Upper lobe of left lung (tissue), 6 donors: ENCODE measurements around the gene CCDC40. TPM values are rescaled to one million over a fixed set of nuclear protein-coding genes. Genes with fewer than 3 reads are reported as not detected.
A peak's percentile ranks its signal among the peaks of the same experiment; 100 is the strongest.

Experiments
- ATAC-seq, 2 donors: fragments of 200-7000 bp; cut with Tn5 transposase; one replicate each; pipeline ENCODE4 v1.9.1; 2022; ENCODE audit warnings: mild to moderate bottlenecking in 2 of 2, moderate library complexity in 2 of 2; ENCODE audit not compliant: low FRiP score in 2 of 2
- DNase-seq, 2 donors: peaks; one replicate each; pipeline ENCODE4 v3.0.0-alpha.2; 2019 to 2020
- H3K27ac ChIP-seq, 4 donors: fragments of 200-600 bp; sonication (generic); one replicate each; pipeline ENCODE4 v1.5.1; 2016 to 2019
- H3K27me3 ChIP-seq, 4 donors: fragments of 200-600 bp; sonication (generic); one replicate each; pipeline ENCODE4 v1.5.1; 2017 to 2019
- H3K36me3 ChIP-seq, 4 donors: fragments of 200-600 bp; sonication (generic); one replicate each; pipeline ENCODE4 v1.5.1; 2016 to 2019
- H3K4me1 ChIP-seq, 4 donors: fragments of 200-600 bp; sonication (generic); one replicate each; pipeline ENCODE4 v1.5.1; 2018 to 2019
- H3K4me3 ChIP-seq, 4 donors: fragments of 200-600 bp; sonication (generic); one replicate each; pipeline ENCODE4 v1.5.1; 2017 to 2019; ENCODE audit warnings: mild to moderate bottlenecking in 2 of 4, moderate library complexity in 1 of 4
- H3K9me3 ChIP-seq, 4 donors: fragments of 200-600 bp; sonication (generic); one replicate each; pipeline ENCODE4 v1.5.1; 2018 to 2019
- CTCF ChIP-seq, 6 experiments: fragments of 450-650 bp in 4 of 6; fragments of 200-600 bp in 2 of 6; sonication (generic) in 2 of 6; IDR thresholded peaks; one replicate each; pipeline ENCODE4 v1.5.1; 2016 to 2019; ENCODE audit warnings: antibody characterized with exemption in 6 of 6
- EP300 ChIP-seq, 4 donors: sonication (generic); formaldehyde crosslinking; IDR thresholded peaks; one replicate each; pipeline ENCODE4 v1.5.1; 2017; ENCODE audit warnings: antibody characterized with exemption in 4 of 4, control low read depth in 2 of 4
- POLR2A ChIP-seq, 4 donors: fragments of 450-650 bp; IDR thresholded peaks; one replicate each; pipeline ENCODE4 v1.5.1; 2016 to 2017; ENCODE audit warnings: antibody characterized with exemption in 4 of 4, mild to moderate bottlenecking in 2 of 4
- POLR2AphosphoS5 ChIP-seq, 2 donors: sonication (generic); formaldehyde crosslinking; IDR thresholded peaks; one replicate each; pipeline ENCODE4 v1.5.1; 2017; ENCODE audit warnings: antibody characterized with exemption in 2 of 2
- WGBS, 2 donors: methylation state at CpG; one replicate each; pipeline ENCODE4 v1.1.5; 2017 to 2018; 5-methylcytosine and 5-hydroxymethylcytosine counted together
- total RNA-seq, 6 donors: library from RNA; depleted of rRNA in 4 of 6; stranded (reverse); fragments of >200 nt in 4 of 6; gene quantifications; one replicate each; pipeline versions ENCODE4 v1.1.0 to v1.2.1, GENCODE V29; 2016 to 2021
- donor health status: DM: no; HTN: no; CAD: no; lungs with moderate emphysema.
- donor health status: DM: no; HTN: yes; CAD: no; lungs with severe emphysema.

The CCDC40 gene
- total RNA-seq, 6 donors from 2014 or later, result 4.1 to 96.4 (median 24.2) TPM

- peaks cover 0 to 20% (median 1%) of the 10 kb centered on the region in 4 donors for H3K36me3 ChIP-seq
- H3K4me1 ChIP-seq, result peaks cover 7 to 27% (median 11%) of the 10 kb centered on the region in 4 donors
- DNase-seq, result no peak
- no peak for TF ChIP-seq CTCF (IDR thresholded peaks at IDR 0.05)
- TF ChIP-seq POLR2A (IDR thresholded peaks at IDR 0.05), result no peak
- TF ChIP-seq POLR2AphosphoS5 (IDR thresholded peaks at IDR 0.05), result no peak
- TF ChIP-seq EP300 (IDR thresholded peaks at IDR 0.05), result no peak
- no peaks in the 10 kb centered on the region for H3K27me3 ChIP-seq
- H3K9me3 ChIP-seq, result no peaks in the 10 kb centered on the region
- no peak overlapping the region for H3K4me3 ChIP-seq
- no peak overlapping the region for H3K27ac ChIP-seq
- no peak for ATAC-seq
- 70 to 90% methylated on average over 8 to 10 of the region's 10 CpGs for WGBS, 2 donors
Observed at GRCh38 chr17:80106176-80106575, 69.7 kb downstream of the CCDC40 start.

GRCh38 chr17:80106751-80107150 is 70.3 kb downstream of the CCDC40 start:
- Histone ChIP-seq H3K4me3 (no peak overlapping the region), H3K36me3 (peaks cover 0 to 20% (median 1%) of the 10 kb centered on the region in 4 donors), H3K9me3 (no peaks in the 10 kb centered on the region), H3K27ac (no peak overlapping the region), H3K27me3 (no peaks in the 10 kb centered on the region), H3K4me1 (peaks cover 7 to 27% (median 10%) of the 10 kb centered on the region in 4 donors)
- ATAC-seq (no peak), DNase-seq (no peak)
- 88% methylated on average over 12 of the region's 12 CpGs for WGBS, 2 donors
- TF ChIP-seq POLR2A (IDR thresholded peaks at IDR 0.05) (no peak), CTCF (IDR thresholded peaks at IDR 0.05) (no peak), POLR2AphosphoS5 (IDR thresholded peaks at IDR 0.05) (no peak), EP300 (IDR thresholded peaks at IDR 0.05) (no peak)

- peaks cover 0 to 26% (median 1%) of the 10 kb centered on the region in 4 donors for H3K36me3 ChIP-seq
- H3K9me3 ChIP-seq, result no peaks in the 10 kb centered on the region
- no peak overlapping the region for H3K27ac ChIP-seq
- H3K4me1 ChIP-seq, result peaks cover 2 to 20% (median 4%) of the 10 kb centered on the region in 4 donors
- H3K4me3 ChIP-seq, result no peak overlapping the region
- DNase-seq (peak in 1 of 2 donors; percentile 84), ATAC-seq (no peak)
- H3K27me3 ChIP-seq, result no peaks in the 10 kb centered on the region
- TF ChIP-seq EP300 (IDR thresholded peaks at IDR 0.05), result no peak
- TF ChIP-seq POLR2AphosphoS5 (IDR thresholded peaks at IDR 0.05), result no peak
- TF ChIP-seq CTCF (IDR thresholded peaks at IDR 0.05), result no peak
- no peak for TF ChIP-seq POLR2A (IDR thresholded peaks at IDR 0.05)
- WGBS, 2 donors, result 92% methylated on average over 23 of the region's 46 CpGs; no CpG with 5 or more reads in 1 of the 2 donors
Observed at GRCh38 chr17:80107231-80108021, 71.0 kb downstream of the CCDC40 start.

- H3K27me3 ChIP-seq, result no peaks in the 10 kb centered on the region
- H3K4me3 ChIP-seq, result no peak overlapping the region
- H3K27ac ChIP-seq, result no peak overlapping the region
- H3K4me1 ChIP-seq, result peaks cover 0 to 12% (median 0%) of the 10 kb centered on the region in 4 donors
- DNase-seq (peak in 1 of 2 donors; percentile 75), ATAC-seq (no peak)
- H3K36me3 ChIP-seq, result peaks cover 0 to 31% (median 5%) of the 10 kb centered on the region in 4 donors
- 92% methylated on average over 20 to 39 of the region's 40 CpGs for WGBS, 2 donors
- TF ChIP-seq POLR2A (IDR thresholded peaks at IDR 0.05), result no peak
- TF ChIP-seq CTCF (IDR thresholded peaks at IDR 0.05), result no peak
- no peak for TF ChIP-seq EP300 (IDR thresholded peaks at IDR 0.05)
- TF ChIP-seq POLR2AphosphoS5 (IDR thresholded peaks at IDR 0.05), result no peak
- H3K9me3 ChIP-seq, result no peaks in the 10 kb centered on the region
Observed at GRCh38 chr17:80108036-80108971, 71.9 kb downstream of the CCDC40 start.
